HG02870 (cell line): ENCODE data around the gene ZMYND15.
A peak's percentile ranks its signal among the peaks of the same experiment; 100 is the strongest.
"Not testable (repeated sequence)": the region's sequence is repeated elsewhere in the genome, so short reads cannot be mapped to it uniquely, and the experiment has no call there.

ENCODE experiments used
- ATAC-seq: cut with Tn5 transposase; IDR thresholded peaks from one replicate; pipeline ENCODE4 v1.9.1; 2021; ENCODE audit warnings: mild to moderate bottlenecking, moderate library complexity; ENCODE audit not compliant: unreplicated experiment

The ZMYND15 gene

GRCh38 chr17:4739122-4740024 is at the start of gene ZMYND15, which contains the start of gene CXCL16:
Gene ZMYND15 (plus strand): TSS chr17:4739833. CDS start chr17:4740549, 716 bp downstream.
Gene CXCL16 (minus strand): TSS chr17:4739928. CDS start chr17:4739339, 589 bp downstream.
- ATAC-seq: no peak

- ATAC-seq: not testable (repeated sequence)
Measured at GRCh38 chr17:4689872-4690271, 49.8 kb upstream of the ZMYND15 start.

- ATAC-seq: no peak
Measured at GRCh38 chr17:4690745-4691144, 48.9 kb upstream of the ZMYND15 start.

- ATAC-seq: no peak
Measured at GRCh38 chr17:4691686-4692085, 47.9 kb upstream of the ZMYND15 start.

GRCh38 chr17:4693416-4693815 is 46.2 kb upstream of the ZMYND15 start:
- ATAC-seq: no peak

GRCh38 chr17:4696437-4696805 is 43.2 kb upstream of the ZMYND15 start:
- ATAC-seq: no peak

GRCh38 chr17:4699401-4700056 is 40.1 kb upstream of the ZMYND15 start:
- not testable (repeated sequence) for ATAC-seq

GRCh38 chr17:4701116-4701515 is 38.5 kb upstream of the ZMYND15 start:
- ATAC-seq: no peak

GRCh38 chr17:4703330-4703691 is 36.3 kb upstream of the ZMYND15 start:
- ATAC-seq: no peak

- not testable (repeated sequence) for ATAC-seq
Measured at GRCh38 chr17:4704574-4704907, 35.1 kb upstream of the ZMYND15 start.

GRCh38 chr17:4704991-4705390 is 34.6 kb upstream of the ZMYND15 start:
- ATAC-seq: no peak

- ATAC-seq: no peak
Measured at GRCh38 chr17:4706121-4706520, 33.5 kb upstream of the ZMYND15 start.

- ATAC-seq: no peak
Measured at GRCh38 chr17:4708436-4708835, 31.2 kb upstream of the ZMYND15 start.

GRCh38 chr17:4709794-4710692 is 29.6 kb upstream of the ZMYND15 start, which contains the start of gene ARRB2:
Gene ARRB2 (plus strand): TSS chr17:4710632. CDS start chr17:4710722, 90 bp downstream.
- ATAC-seq: peak; percentile 76

- no peak for ATAC-seq
Measured at GRCh38 chr17:4710693-4711634, 28.7 kb upstream of the ZMYND15 start.

- ATAC-seq: no peak
Measured at GRCh38 chr17:4711661-4712181, 27.9 kb upstream of the ZMYND15 start.

GRCh38 chr17:4712526-4712925 is 27.1 kb upstream of the ZMYND15 start:
- ATAC-seq: no peak

- ATAC-seq: not testable (repeated sequence)
Measured at GRCh38 chr17:4714340-4715062, 25.1 kb upstream of the ZMYND15 start.
